Left cardiac atrium (tissue), 4 donors: Measurements from ENCODE around the gene TMEM154. TPM values are rescaled to one million over a fixed set of nuclear protein-coding genes. Genes with fewer than 3 reads are reported as not detected.

Experiments used
- ATAC-seq, 2 donors: fragments of 200-7000 bp; cut with Tn5 transposase; one replicate each; pipeline ENCODE4 v1.9.1; 2020; ENCODE audit warnings: mild to moderate bottlenecking in 2 of 2, moderate library complexity in 2 of 2
- DNase-seq: peaks from one replicate; pipeline ENCODE4 v3.0.0-alpha.2; 2020
- intact Hi-C, 2 donors: fragments of 100-400 bp; cut with DNase I; formaldehyde crosslinking; loops; one replicate each; pipeline versions ENCODE4 v1.14.1 to v1.15.1; 2022 to 2023
- total RNA-seq, 2 donors: library from RNA; stranded (reverse); fragmentation: NEBNext Ultra II Directional; extraction: Animal tissue kit (Norgen Biotek cat#: 25700); gene quantifications; one replicate each; pipeline ENCODE4 v1.2.1, GENCODE V29; 2021
- donor health status: DM: no; HTN: yes; CAD: no.
- donor health status: DM: no; HTN: yes; CAD: no; lungs with severe emphysema.
- donor health status: DM: yes; HTN: yes; CAD: no.
- donor health status: Dilated cardiomyopathy.

The TMEM154 gene
- total RNA-seq, 2 donors from 2014 or later = 2.8 to 4.4 TPM

DNA sequence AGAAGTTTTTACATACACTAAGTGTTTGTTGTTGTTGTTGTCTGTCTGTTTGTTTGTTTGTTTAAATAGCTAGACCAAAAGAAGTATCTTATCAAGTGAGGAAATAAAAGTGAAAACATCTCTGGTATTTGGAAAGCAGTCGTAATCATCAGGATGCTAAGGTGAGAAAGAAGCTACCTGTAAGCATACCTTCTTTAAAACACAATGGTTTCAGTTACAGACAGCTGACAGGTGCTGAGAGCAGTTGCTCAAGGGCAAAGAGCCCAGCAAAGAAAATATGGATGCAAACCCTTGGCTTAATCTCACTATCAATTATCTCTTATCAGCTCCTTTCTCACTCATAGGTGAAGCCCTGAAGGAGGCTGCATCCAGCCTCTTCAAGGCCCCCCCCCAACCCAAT, 101.1 kb downstream of the TMEM154 start:
- ATAC-seq (no peak), DNase-seq (no peak)
- intact Hi-C loops = no loop called here

DNA sequence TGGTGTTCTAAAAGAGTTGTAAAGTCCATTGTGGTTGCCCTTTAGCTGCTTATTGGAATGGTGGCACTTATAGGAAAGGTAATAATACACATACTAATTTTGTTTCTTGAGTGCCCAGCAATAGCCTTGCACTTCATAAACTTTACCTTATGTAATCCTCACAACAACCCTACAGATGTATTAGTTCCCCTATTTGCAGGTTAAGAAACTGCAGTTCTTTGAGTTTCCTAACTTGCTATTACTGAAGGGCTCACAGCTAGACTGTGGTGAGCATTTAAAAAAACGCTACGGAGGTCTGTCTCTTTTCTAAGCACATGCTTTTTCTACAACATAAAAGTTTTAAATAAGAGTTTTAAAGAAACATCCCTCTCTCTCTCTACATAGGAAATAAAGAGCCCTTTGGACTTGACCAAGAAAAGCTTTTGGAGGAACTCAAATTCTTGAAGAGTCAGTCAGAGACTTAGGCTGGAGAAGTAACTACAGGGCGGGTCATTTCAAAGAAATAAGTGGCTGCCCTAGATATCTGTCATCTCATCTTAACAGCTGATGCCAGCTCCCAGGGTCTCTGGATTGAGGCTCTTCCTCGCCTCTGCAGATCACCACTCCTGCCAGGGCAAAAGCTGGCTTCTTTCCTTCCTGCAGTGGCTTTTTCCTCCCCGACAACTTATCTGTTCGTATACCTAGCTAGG, 101.9 kb downstream of the TMEM154 start:
- ATAC-seq (no peak), DNase-seq (no peak)
- intact Hi-C loops = no loop called here

DNA sequence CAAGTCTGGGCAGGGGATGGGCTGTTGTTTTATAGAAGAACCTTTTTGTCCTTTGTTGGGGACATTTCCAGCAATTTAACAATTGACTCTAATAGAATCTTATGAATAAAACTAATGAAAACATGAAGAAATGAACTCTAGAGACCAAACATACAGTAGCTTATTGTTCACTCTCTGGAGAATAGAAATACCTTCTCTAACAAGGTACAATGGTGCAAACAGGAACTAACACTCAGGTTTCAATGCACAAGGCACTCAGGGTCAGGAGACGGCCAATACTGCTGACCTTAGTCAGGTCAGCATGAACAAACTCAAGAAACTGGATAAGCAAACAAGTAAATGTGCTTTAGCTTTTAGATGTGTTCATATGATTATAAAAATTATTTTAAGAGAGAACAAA, 104.3 kb downstream of the TMEM154 start:
- ATAC-seq (no peak), DNase-seq (no peak)
- intact Hi-C loops = no loop called here

DNA sequence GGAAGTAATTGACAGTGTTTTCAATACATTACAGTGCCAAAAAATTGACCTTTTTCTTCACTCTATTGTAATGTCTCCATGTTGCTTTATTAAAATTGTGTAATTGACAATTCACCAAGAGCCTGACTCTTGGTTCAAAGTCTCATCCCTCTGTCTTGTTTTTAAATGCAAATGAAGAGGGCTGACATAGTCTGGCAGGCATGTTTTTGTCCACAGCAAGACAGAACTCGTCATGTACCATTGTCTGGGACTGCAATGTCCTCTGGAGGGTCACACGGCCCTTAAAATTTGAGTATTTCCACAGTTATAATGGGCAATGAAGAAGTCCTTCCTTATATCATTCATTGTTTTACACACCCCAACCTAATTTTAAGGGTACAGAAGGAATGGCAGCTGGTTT, 105.9 kb downstream of the TMEM154 start:
- intact Hi-C loops = no loop called here
- no peak for ATAC-seq
- DNase-seq = no peak

DNA sequence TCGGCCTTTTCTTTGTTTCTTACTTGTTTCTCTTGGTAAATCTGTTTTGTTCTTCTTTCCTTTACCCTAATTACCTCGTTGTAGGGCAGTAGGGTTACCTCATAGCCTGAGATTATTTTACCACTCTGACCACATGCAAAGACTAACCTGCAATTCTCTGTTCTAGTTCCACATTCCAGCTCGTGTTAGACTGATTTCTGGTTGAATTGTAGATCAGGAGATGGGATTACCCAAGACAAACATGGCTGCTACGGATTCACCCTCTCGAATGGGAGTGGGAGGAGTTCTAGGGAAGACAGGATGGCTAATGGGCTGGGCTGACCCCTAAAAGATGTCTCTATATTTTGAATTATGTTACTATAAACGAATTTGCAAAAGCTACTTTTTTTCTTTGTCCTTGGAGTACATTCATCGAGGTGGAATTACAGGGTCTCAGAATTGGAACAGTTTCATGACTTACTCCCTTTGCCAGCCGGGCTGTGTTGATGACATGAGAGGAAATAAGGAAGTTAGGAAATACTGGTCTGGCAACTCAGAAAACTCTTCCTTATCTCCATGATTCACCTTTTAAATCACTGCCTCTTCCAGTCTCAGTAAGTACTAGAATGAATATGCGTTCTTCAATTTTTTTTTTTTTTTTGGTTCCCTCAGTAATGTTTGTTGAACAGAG, 107.2 kb downstream of the TMEM154 start:
- DNase-seq = no peak

DNA sequence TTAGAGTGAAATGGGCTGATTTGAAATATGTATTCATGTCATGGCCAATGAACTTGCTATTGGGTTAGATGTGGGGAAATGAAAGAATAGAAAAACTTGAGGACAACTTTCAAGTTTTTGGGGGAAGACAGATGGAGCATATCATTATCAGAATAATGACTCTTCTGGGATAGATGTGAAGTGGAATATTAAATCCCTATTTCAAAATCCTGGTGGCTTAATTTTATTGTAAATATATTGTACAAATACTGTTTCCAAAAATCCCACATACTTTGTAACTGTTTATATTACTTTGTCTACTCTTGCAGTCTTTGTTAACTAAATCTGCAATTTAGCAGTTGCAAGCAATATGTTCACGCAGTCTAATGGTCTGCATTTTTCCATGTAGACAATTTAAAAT, 108.0 kb downstream of the TMEM154 start:
- intact Hi-C loops = no loop called here
- DNase-seq (no peak), ATAC-seq (no peak)

More for the DNA sequence above, 107.2 kb downstream of the TMEM154 start:
- ATAC-seq = peak; percentile 23 to 89
- intact Hi-C loops = no loop called here

DNA sequence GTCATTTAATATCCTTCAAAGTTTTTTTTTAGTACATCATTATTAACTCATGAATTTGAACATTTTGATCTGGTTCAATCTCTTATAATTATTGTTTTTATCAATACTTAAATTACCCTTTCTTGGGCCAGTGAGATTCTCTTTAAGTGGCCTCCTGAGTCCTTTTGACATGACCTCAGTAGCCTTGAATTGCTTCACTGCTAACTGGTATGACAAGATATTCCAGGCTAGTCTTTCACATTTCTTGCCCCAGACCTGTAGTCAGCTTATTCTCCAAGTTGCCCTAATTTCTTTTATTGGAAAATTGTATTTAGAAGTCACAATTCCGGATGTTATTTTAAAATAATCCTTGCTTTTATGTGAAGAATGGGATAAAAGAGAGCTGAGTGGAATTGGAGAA, 108.5 kb downstream of the TMEM154 start:
- no peak for ATAC-seq
- intact Hi-C loops = no loop called here
- DNase-seq = no peak

Other genes starting within 250 kb of the TMEM154 start
- 10 to 100 TPM; 39.5 to 45.6 TPM for gene FBXW7, start 143.9 kb downstream of the TMEM154 start, total RNA-seq
- under 1 TPM; 0.10 to 0.12 TPM for gene TIGD4, start 99.7 kb upstream of the TMEM154 start, total RNA-seq
- gene ARFIP1, start 100.0 kb upstream of the TMEM154 start, total RNA-seq = 10 to 100 TPM; 18.0 to 19.0 TPM